ENCODE measurements around the gene PEX7.

The PEX7 gene

GRCh38 chr6:136822376-136823127, at the start of gene PEX7:
Gene PEX7 (plus strand): TSS chr6:136822592. CDS start chr6:136822666, 74 bp downstream.
- TF ChIP-seq CTCF (IDR thresholded peaks at IDR 0.05; ENCODE audit: extremely low read depth, missing control alignments): peak; percentile 68
- DNase-seq (ENCODE audit: low spot score): peak; percentile 92

GRCh38 chr6:136772685-136773472, 49.5 kb upstream of the PEX7 start:
- DNase-seq (ENCODE audit: low spot score): peak; percentile 36
- TF ChIP-seq CTCF (IDR thresholded peaks at IDR 0.05; ENCODE audit: extremely low read depth, missing control alignments): no peak

GRCh38 chr6:136773473-136773796, 49.0 kb upstream of the PEX7 start:
- DNase-seq (ENCODE audit: low spot score): no peak
- TF ChIP-seq CTCF (IDR thresholded peaks at IDR 0.05; ENCODE audit: extremely low read depth, missing control alignments): no peak

GRCh38 chr6:136774228-136775041, 48.0 kb upstream of the PEX7 start:
- DNase-seq (ENCODE audit: low spot score): no peak
- TF ChIP-seq CTCF (IDR thresholded peaks at IDR 0.05; ENCODE audit: extremely low read depth, missing control alignments): no peak

- no peak for DNase-seq (ENCODE audit: low spot score)
- TF ChIP-seq CTCF (IDR thresholded peaks at IDR 0.05; ENCODE audit: extremely low read depth, missing control alignments): no peak
These were observed 47.3 kb upstream of the PEX7 start for GRCh38 chr6:136775081-136775480.

- no peak for TF ChIP-seq CTCF (IDR thresholded peaks at IDR 0.05; ENCODE audit: extremely low read depth, missing control alignments)
- DNase-seq (ENCODE audit: low spot score): no peak
These were observed 46.8 kb upstream of the PEX7 start for GRCh38 chr6:136775548-136775947.

Data from GM20000 (cell line).